HepG2 (cell line): Measurements from ENCODE around the gene COMMD7. TPM values are rescaled to one million over a fixed set of nuclear protein-coding genes. Genes with fewer than 3 reads are reported as not detected.

Experiments used
- AKAP8 ChIP-seq: sonication (generic); formaldehyde crosslinking; IDR thresholded peaks from 2 replicates; pipeline ENCODE4 v1.5.1; 2020; ENCODE audit warnings: mild to moderate bottlenecking, missing genetic modification reagents
- ASH2L ChIP-seq: fragments of 300-600, 200-600 bp; sonication (generic); IDR thresholded peaks from 2 replicates; pipeline ENCODE4 v1.7.0; 2017; ENCODE audit warnings: low read depth, mild to moderate bottlenecking, moderate library complexity, mixed read lengths, low read length; ENCODE audit not compliant: insufficient read length
- CREB1 ChIP-seq, 2 experiments: fragments of 450-650 bp in 1 of 2; IDR thresholded peaks; 2 replicates each; pipeline ENCODE4 v1.6.1; 2016 to 2017; ENCODE audit warnings: control low read depth in 1 of 2, mild to moderate bottlenecking in 1 of 2, missing compliant biosample characterization in 1 of 2, missing genetic modification characterization in 1 of 2
- HDAC6 ChIP-seq: fragments of 200-600 bp; sonication (generic); IDR thresholded peaks from 2 replicates; pipeline ENCODE4 v1.7.0; 2017; ENCODE audit warnings: mild to moderate bottlenecking, antibody characterized with exemption, low read length, low read depth
- IKZF4 ChIP-seq: sonication (generic); formaldehyde crosslinking; IDR thresholded peaks from 2 replicates; pipeline ENCODE4 v1.5.1; 2020; ENCODE audit warnings: borderline replicate concordance, mild to moderate bottlenecking, low read depth, missing genetic modification reagents; ENCODE audit errors: not compliant biosample characterization
- KLF13 ChIP-seq: sonication (generic); formaldehyde crosslinking; IDR thresholded peaks from 2 replicates; pipeline ENCODE4 v1.4.0; 2020; ENCODE audit warnings: mild to moderate bottlenecking, missing genetic modification reagents
- MLLT10 ChIP-seq: sonication (generic); formaldehyde crosslinking; IDR thresholded peaks from 2 replicates; pipeline ENCODE4 v1.4.0; 2020; ENCODE audit warnings: missing genetic modification reagents
- THAP9 ChIP-seq: sonication (generic); formaldehyde crosslinking; IDR thresholded peaks from 2 replicates; pipeline ENCODE4; 2020; ENCODE audit warnings: missing genetic modification reagents, mild to moderate bottlenecking, borderline replicate concordance
- TRIM24 ChIP-seq: sonication (generic); formaldehyde crosslinking; IDR thresholded peaks from 2 replicates; pipeline ENCODE4 v1.8.0; 2022; ENCODE audit warnings: mild to moderate bottlenecking, missing genetic modification reagents
- ZBTB34 ChIP-seq: sonication (generic); formaldehyde crosslinking; IDR thresholded peaks from 2 replicates; pipeline ENCODE4 v1.8.0; 2022; ENCODE audit warnings: mild to moderate bottlenecking, missing genetic modification reagents
- ZMYM2 ChIP-seq: sonication (generic); formaldehyde crosslinking; IDR thresholded peaks from 2 replicates; pipeline ENCODE4 v1.8.0; 2022; ENCODE audit warnings: mild to moderate bottlenecking, missing genetic modification reagents
- ZNF143 ChIP-seq: sonication (generic); formaldehyde crosslinking; IDR thresholded peaks from 2 replicates; pipeline ENCODE4 v1.4.0; 2020; ENCODE audit warnings: missing genetic modification reagents
- polyA plus RNA-seq, 8 experiments: library from polyadenylated mRNA; depleted of rRNA in 3 of 8; stranded (reverse) in 7 of 8; unstranded in 1 of 8; fragments of >200 nt; fragmentation: Illumina TruSeq in 4 of 8; extraction: Trizol in 4 of 8; gene quantifications; 2 replicates each; pipeline versions ENCODE4 v1.2.1 to v1.2.3, GENCODE V29; 2011 to 2016; ENCODE audit warnings: low read depth in 4 of 8, missing spikeins in 1 of 8, mixed read lengths in 1 of 8; ENCODE audit not compliant: insufficient read depth in 1 of 8
- total RNA-seq, 5 experiments: library from RNA; depleted of rRNA; stranded (reverse); fragments of >200 nt; fragmentation: Illumina TruSeq; extraction: Trizol; gene quantifications; 2 replicates each; pipeline ENCODE4 v1.2.3, GENCODE V29; 2016; ENCODE audit warnings: low read depth in 1 of 5
- TF ChIP-seq, protein P1 (sequence below): sonication (generic); formaldehyde crosslinking; IDR thresholded peaks from 2 replicates; pipeline ENCODE4 v1.9.0; 2021; ENCODE audit warnings: missing genetic modification reagents, borderline replicate concordance
- TF ChIP-seq, protein P2 (sequence below): sonication (generic); formaldehyde crosslinking; IDR thresholded peaks from 2 replicates; pipeline ENCODE4 v1.4.0; 2020; ENCODE audit warnings: missing genetic modification reagents, borderline replicate concordance

The COMMD7 gene
- total and polyA plus RNA-seq, 2 of the 13 experiments (the other 11 are each of a cell fraction or from before 2014, with no cell fraction given): 42.1 to 53.3 TPM

- peak; percentile 57; the same call in 1 of the 2 replicates for TF ChIP-seq AKAP8 (CRISPR knock-in tag)
- TF ChIP-seq, protein P1, sequence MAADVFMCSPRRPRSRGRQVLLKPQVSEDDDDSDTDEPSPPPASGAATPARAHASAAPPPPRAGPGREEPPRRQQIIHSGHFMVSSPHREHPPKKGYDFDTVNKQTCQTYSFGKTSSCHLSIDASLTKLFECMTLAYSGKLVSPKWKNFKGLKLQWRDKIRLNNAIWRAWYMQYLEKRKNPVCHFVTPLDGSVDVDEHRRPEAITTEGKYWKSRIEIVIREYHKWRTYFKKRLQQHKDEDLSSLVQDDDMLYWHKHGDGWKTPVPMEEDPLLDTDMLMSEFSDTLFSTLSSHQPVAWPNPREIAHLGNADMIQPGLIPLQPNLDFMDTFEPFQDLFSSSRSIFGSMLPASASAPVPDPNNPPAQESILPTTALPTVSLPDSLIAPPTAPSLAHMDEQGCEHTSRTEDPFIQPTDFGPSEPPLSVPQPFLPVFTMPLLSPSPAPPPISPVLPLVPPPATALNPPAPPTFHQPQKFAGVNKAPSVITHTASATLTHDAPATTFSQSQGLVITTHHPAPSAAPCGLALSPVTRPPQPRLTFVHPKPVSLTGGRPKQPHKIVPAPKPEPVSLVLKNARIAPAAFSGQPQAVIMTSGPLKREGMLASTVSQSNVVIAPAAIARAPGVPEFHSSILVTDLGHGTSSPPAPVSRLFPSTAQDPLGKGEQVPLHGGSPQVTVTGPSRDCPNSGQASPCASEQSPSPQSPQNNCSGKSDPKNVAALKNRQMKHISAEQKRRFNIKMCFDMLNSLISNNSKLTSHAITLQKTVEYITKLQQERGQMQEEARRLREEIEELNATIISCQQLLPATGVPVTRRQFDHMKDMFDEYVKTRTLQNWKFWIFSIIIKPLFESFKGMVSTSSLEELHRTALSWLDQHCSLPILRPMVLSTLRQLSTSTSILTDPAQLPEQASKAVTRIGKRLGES (CRISPR knock-in tag): no peak
- TF ChIP-seq KLF13: no peak
- peak; percentile 88 for TF ChIP-seq TRIM24 (CRISPR knock-in tag)
- 0 out of 2 replicates have a peak, but pooled peaks have one; percentile 29 for TF ChIP-seq CREB1 (IDR thresholded peaks at IDR 0.05)
- peak; percentile 87 for TF ChIP-seq CREB1 (CRISPR knock-in tag; IDR thresholded peaks at IDR 0.05)
- TF ChIP-seq ZNF143: peak; percentile 81
- peak; percentile 76; the same call in 1 of the 2 replicates for TF ChIP-seq THAP9 (CRISPR knock-in tag)
- TF ChIP-seq ZBTB34: peak; percentile 97
- TF ChIP-seq, protein P2, sequence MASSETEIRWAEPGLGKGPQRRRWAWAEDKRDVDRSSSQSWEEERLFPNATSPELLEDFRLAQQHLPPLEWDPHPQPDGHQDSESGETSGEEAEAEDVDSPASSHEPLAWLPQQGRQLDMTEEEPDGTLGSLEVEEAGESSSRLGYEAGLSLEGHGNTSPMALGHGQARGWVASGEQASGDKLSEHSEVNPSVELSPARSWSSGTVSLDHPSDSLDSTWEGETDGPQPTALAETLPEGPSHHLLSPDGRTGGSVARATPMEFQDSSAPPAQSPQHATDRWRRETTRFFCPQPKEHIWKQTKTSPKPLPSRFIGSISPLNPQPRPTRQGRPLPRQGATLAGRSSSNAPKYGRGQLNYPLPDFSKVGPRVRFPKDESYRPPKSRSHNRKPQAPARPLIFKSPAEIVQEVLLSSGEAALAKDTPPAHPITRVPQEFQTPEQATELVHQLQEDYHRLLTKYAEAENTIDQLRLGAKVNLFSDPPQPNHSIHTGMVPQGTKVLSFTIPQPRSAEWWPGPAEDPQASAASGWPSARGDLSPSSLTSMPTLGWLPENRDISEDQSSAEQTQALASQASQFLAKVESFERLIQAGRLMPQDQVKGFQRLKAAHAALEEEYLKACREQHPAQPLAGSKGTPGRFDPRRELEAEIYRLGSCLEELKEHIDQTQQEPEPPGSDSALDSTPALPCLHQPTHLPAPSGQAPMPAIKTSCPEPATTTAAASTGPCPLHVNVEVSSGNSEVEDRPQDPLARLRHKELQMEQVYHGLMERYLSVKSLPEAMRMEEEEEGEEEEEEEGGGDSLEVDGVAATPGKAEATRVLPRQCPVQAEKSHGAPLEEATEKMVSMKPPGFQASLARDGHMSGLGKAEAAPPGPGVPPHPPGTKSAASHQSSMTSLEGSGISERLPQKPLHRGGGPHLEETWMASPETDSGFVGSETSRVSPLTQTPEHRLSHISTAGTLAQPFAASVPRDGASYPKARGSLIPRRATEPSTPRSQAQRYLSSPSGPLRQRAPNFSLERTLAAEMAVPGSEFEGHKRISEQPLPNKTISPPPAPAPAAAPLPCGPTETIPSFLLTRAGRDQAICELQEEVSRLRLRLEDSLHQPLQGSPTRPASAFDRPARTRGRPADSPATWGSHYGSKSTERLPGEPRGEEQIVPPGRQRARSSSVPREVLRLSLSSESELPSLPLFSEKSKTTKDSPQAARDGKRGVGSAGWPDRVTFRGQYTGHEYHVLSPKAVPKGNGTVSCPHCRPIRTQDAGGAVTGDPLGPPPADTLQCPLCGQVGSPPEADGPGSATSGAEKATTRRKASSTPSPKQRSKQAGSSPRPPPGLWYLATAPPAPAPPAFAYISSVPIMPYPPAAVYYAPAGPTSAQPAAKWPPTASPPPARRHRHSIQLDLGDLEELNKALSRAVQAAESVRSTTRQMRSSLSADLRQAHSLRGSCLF (CRISPR knock-in tag): no peak
- no peak for TF ChIP-seq HDAC6
- peak; percentile 66 for TF ChIP-seq IKZF4
- TF ChIP-seq ZMYM2 (CRISPR knock-in tag): peak; percentile 98
- no peak for TF ChIP-seq MLLT10 (CRISPR knock-in tag)
- peak; percentile 100 for TF ChIP-seq ASH2L
These were observed 57.4 kb downstream of the COMMD7 start (continued) for GRCh38 chr20:32685541-32686529.
